ENCODE measurements around the gene MISP. TPM values are rescaled to one million over a fixed set of nuclear protein-coding genes. Genes with fewer than 3 reads are reported as not detected.

The MISP gene
- total RNA-seq, 4 donors from 2014 or later: 0.11 to 1.3 (median 1.0) TPM; not detected in 1

DNA sequence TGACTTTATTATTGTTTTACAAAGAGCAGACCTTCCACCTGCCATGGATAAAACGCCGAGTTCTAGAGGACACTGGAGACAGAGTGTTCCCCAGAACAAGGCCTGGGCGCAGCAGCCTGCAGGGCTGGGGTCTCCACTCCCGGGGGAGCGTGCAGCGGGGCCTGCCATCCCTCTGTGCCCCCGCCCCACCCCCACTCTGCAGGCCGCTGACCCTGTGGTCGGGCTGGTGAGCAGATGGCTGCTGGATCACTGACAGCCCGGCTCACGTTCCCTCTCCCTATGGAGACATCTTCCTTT lies 37.7 kb downstream of the MISP start:
- intact Hi-C loops (cut with DNase I): no loop called here

DNA sequence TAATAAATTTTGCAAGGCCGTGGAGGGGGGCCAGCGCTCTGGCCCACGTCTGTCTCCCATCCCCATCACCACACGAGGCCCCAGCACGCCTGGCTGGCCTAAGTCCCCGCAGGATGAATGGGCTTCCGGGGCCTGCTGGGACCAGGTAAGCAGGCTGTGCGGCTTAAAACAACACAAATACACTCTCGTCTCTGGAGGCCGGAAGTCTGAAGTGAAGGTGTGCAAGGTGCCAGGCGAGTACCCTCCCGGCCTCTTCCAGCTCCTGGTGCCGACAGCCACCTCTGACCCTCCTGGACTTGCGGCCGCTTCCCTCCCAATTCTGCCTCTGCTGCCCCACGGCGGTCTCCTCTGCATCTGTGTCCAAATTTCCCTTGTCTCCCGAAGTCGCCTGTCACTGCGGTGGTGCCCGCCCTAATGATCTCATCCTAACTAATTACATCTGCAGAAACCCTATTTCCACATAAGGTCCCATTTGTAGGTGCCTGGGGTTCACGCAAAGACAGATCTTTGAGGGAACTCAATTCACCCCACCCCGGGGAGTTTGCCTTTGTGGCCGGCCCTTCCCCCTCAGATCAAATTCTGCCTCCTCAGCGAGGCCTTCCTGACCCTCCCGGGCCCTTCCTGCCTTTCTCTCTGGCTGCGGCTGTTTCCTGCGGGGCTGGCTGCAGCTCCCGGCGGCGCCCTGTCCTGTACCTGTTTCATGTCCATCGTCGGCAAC lies 38.2 kb downstream of the MISP start:
- Histone ChIP-seq H3K27ac (peak overlapping the region; percentile 46 to 81 (median 70)), H3K27me3 (no peaks in the 10 kb centered on the region), H3K4me3 (peak overlapping the region in 1 of 4 donors; percentile 24), H3K36me3 (no peaks in the 10 kb centered on the region), H3K9me3 (no peaks in the 10 kb centered on the region), H3K4me1 (peaks cover 0 to 48% (median 20%) of the 10 kb centered on the region in 3 donors)
- 49 to 52% methylated on average over 25 to 30 of the region's 33 CpGs for WGBS, 2 donors
- no peak for DNase-seq
- TF ChIP-seq POLR2A (IDR thresholded peaks at IDR 0.05): no peak
- TF ChIP-seq, protein P1, sequence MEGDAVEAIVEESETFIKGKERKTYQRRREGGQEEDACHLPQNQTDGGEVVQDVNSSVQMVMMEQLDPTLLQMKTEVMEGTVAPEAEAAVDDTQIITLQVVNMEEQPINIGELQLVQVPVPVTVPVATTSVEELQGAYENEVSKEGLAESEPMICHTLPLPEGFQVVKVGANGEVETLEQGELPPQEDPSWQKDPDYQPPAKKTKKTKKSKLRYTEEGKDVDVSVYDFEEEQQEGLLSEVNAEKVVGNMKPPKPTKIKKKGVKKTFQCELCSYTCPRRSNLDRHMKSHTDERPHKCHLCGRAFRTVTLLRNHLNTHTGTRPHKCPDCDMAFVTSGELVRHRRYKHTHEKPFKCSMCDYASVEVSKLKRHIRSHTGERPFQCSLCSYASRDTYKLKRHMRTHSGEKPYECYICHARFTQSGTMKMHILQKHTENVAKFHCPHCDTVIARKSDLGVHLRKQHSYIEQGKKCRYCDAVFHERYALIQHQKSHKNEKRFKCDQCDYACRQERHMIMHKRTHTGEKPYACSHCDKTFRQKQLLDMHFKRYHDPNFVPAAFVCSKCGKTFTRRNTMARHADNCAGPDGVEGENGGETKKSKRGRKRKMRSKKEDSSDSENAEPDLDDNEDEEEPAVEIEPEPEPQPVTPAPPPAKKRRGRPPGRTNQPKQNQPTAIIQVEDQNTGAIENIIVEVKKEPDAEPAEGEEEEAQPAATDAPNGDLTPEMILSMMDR (IDR thresholded peaks at IDR 0.05): no peak
- intact Hi-C loops (cut with DNase I): no loop called here

More for the DNA sequence above, 37.7 kb downstream of the MISP start:
- Histone ChIP-seq H3K27ac (peak overlapping the region; percentile 46 to 81 (median 70)), H3K9me3 (no peaks in the 10 kb centered on the region), H3K27me3 (no peaks in the 10 kb centered on the region), H3K36me3 (no peaks in the 10 kb centered on the region), H3K4me3 (no peak overlapping the region), H3K4me1 (peaks cover 0 to 54% (median 24%) of the 10 kb centered on the region in 3 donors)
- no peak for DNase-seq
- 80 to 100% methylated on average over 1 to 2 of the region's 11 CpGs for WGBS, 2 donors
- no peak for TF ChIP-seq POLR2A (IDR thresholded peaks at IDR 0.05)
- TF ChIP-seq, protein P1 (IDR thresholded peaks at IDR 0.05): no peak

DNA sequence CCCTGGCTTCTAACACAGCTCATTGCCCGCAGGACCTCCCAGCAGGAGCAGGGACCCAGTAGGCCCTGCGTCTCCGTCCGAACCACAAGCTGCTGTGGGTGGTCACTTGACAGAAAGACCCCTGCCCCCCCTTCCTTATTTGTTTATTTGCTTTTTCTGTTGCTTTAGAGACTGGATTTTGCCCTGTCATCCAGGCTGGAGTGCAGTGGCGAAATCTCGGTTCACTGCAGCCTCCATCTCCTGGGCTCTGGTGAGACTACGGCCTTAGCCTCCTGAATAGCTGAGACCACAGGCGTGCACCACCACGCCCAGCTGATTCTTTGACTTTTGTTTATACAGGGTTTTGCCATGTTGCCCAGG lies 38.8 kb downstream of the MISP start:
- DNase-seq: no peak
- intact Hi-C loops (cut with DNase I): no loop called here
- peak overlapping the region in 1 of 4 donors; percentile 24 for H3K4me3 ChIP-seq
- H3K27me3 ChIP-seq: no peaks in the 10 kb centered on the region
- H3K27ac ChIP-seq: peak overlapping the region; percentile 46 to 81 (median 70)
- WGBS, 2 donors: 69 to 75% methylated on average over 8 to 9 of the region's 9 CpGs
- no peaks in the 10 kb centered on the region for H3K36me3 ChIP-seq
- no peak for TF ChIP-seq POLR2A (IDR thresholded peaks at IDR 0.05)
- TF ChIP-seq, protein P1 (IDR thresholded peaks at IDR 0.05): no peak
- H3K9me3 ChIP-seq: no peaks in the 10 kb centered on the region
- H3K4me1 ChIP-seq: peaks cover 0 to 43% (median 20%) of the 10 kb centered on the region in 3 donors

DNA sequence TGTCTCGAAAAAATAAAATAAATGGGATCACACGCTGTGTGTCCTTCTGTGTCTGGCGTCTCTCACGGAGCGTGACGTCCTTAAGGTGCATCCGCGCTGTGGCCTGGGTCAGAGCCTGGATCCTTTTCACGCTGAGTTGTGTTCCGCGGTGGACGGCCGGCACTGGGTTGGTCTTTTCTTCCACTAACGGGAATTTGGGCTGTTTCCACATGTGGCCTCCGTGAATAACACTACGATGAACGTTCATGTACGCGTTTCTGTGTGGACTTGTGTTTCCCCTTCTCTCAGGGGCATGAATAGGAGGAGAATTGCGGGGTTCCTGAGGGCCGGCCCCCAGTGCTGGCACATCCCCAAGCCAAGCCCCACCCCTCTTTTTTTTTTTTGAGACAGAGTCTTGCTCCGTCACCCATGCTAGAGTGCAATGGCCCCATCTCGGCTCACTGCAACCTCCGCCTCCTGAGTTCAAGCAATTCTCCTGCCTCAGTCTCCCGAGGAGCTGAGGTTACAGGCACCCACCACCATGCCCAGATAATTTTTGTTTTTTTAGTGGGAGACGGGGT lies 40.2 kb downstream of the MISP start:
- intact Hi-C loops (cut with DNase I): no loop called here
- WGBS, 2 donors: 82 to 85% methylated on average over 23 to 25 of the region's 26 CpGs
- no peaks in the 10 kb centered on the region for H3K9me3 ChIP-seq
- TF ChIP-seq, protein P1 (IDR thresholded peaks at IDR 0.05): no peak
- TF ChIP-seq POLR2A (IDR thresholded peaks at IDR 0.05): no peak
- H3K36me3 ChIP-seq: no peaks in the 10 kb centered on the region
- H3K27me3 ChIP-seq: no peaks in the 10 kb centered on the region
- peaks cover 7 to 53% (median 27%) of the 10 kb centered on the region in 3 donors for H3K4me1 ChIP-seq
- no peak for DNase-seq
- H3K4me3 ChIP-seq: no peak overlapping the region
- H3K27ac ChIP-seq: peak overlapping the region in 2 of 4 donors; percentile 46 to 73

DNA sequence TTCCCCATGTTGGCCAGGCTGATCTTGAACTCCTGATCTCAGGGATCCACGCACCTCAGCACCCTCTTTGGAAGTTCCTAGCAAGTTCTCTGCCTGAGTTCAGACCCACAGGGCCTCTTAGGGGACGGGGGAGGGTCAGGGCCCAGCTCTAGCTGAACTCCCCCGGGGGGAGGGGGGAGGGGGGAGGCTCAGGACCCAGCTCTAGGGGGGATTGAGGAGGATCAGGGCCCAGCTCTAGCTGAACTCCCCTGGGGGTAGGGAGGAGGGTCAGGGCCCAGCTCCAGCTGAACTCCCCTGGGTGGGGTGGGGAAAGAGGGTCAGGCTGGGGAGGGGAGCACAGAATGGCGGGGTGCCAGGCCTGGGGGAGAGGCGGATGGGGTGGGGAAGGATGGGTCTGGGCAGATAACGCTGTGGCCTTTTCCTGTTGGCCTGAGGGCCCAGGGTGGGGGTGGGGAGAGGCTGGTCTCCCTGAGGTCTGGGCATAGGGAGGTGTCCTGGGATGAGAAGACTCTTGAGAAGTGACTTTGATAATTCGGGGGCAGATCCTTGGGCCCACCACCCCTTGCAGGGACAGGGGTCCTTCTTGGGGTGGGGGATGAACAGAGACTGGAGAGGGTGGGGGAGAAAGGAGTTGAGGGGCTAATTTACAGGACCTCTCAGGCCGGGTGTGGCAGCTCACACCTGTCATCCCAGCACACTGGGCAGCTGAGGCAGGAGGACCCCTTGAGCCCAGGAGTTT lies 40.8 kb downstream of the MISP start:
- Histone ChIP-seq H3K4me3 (no peak overlapping the region), H3K4me1 (peaks cover 12 to 58% (median 31%) of the 10 kb centered on the region in 3 donors), H3K9me3 (no peaks in the 10 kb centered on the region), H3K27ac (peak overlapping the region; percentile 2 to 67 (median 48)), H3K36me3 (no peaks in the 10 kb centered on the region), H3K27me3 (no peaks in the 10 kb centered on the region)
- intact Hi-C loops (cut with DNase I): no loop called here
- TF ChIP-seq, protein P1 (IDR thresholded peaks at IDR 0.05): no peak
- no peak for TF ChIP-seq POLR2A (IDR thresholded peaks at IDR 0.05)
- 50% methylated on average over 2 to 6 of the region's 8 CpGs for WGBS, 2 donors
- no peak for DNase-seq
